ENCODE results near the gene SDCCAG8. TPM values are rescaled to one million over a fixed set of nuclear protein-coding genes. Genes with fewer than 3 reads are reported as not detected.

The SDCCAG8 gene
- total RNA-seq, 1 donor, result 42.7 TPM

GRCh38 chr1:243363832-243364231, 108.0 kb downstream of the SDCCAG8 start:
- no peak overlapping the region for H2AFZ ChIP-seq (ENCODE audit: low read length)
- DNase-seq (ENCODE audit: insufficient read length, low spot score, missing footprints), result no peak
- H4K20me1 ChIP-seq (ENCODE audit: insufficient read depth, low read length), result no peaks in the 10 kb centered on the region
- no peak overlapping the region for H3K4me2 ChIP-seq (ENCODE audit: insufficient read depth, low read length)
- H3K4me1 ChIP-seq (ENCODE audit: insufficient read depth, low read length), result no peaks in the 10 kb centered on the region
- no peak for TF ChIP-seq CTCF (IDR thresholded peaks at IDR 0.05; ENCODE audit: extremely low read depth, low read depth, low read length)
- no peaks in the 10 kb centered on the region for H3K79me2 ChIP-seq (ENCODE audit: insufficient read depth, low read length)
- no peaks in the 10 kb centered on the region for H3K27me3 ChIP-seq (ENCODE audit: insufficient read depth, low read length)
- H3K36me3 ChIP-seq (ENCODE audit: insufficient read depth, low read length), result peaks cover 8% of the 10 kb centered on the region
- no peaks in the 10 kb centered on the region for H3K9me3 ChIP-seq (ENCODE audit: low read depth, low read length)
- H3K27ac ChIP-seq (ENCODE audit: low read depth, low read length), result no peak overlapping the region
- no peak overlapping the region for H3K4me3 ChIP-seq (ENCODE audit: insufficient read depth, low read length)

GRCh38 chr1:243364330-243364729, 108.5 kb downstream of the SDCCAG8 start:
- no peak overlapping the region for H3K4me2 ChIP-seq (ENCODE audit: insufficient read depth, low read length)
- no peaks in the 10 kb centered on the region for H3K4me1 ChIP-seq (ENCODE audit: insufficient read depth, low read length)
- no peak for TF ChIP-seq CTCF (IDR thresholded peaks at IDR 0.05; ENCODE audit: extremely low read depth, low read depth, low read length)
- no peak for DNase-seq (ENCODE audit: insufficient read length, low spot score, missing footprints)
- H3K9me3 ChIP-seq (ENCODE audit: low read depth, low read length), result no peaks in the 10 kb centered on the region
- H3K27me3 ChIP-seq (ENCODE audit: insufficient read depth, low read length), result no peaks in the 10 kb centered on the region
- no peaks in the 10 kb centered on the region for H4K20me1 ChIP-seq (ENCODE audit: insufficient read depth, low read length)
- H3K27ac ChIP-seq (ENCODE audit: low read depth, low read length), result no peak overlapping the region
- H2AFZ ChIP-seq (ENCODE audit: low read length), result no peak overlapping the region
- no peak overlapping the region for H3K4me3 ChIP-seq (ENCODE audit: insufficient read depth, low read length)
- peaks cover 8% of the 10 kb centered on the region for H3K36me3 ChIP-seq (ENCODE audit: insufficient read depth, low read length)
- no peaks in the 10 kb centered on the region for H3K79me2 ChIP-seq (ENCODE audit: insufficient read depth, low read length)

- Histone ChIP-seq H3K9me3 (ENCODE audit: low read depth, low read length) (no peaks in the 10 kb centered on the region), H4K20me1 (ENCODE audit: insufficient read depth, low read length) (no peaks in the 10 kb centered on the region), H3K4me3 (ENCODE audit: insufficient read depth, low read length) (no peak overlapping the region), H3K27ac (ENCODE audit: low read depth, low read length) (no peak overlapping the region), H3K27me3 (ENCODE audit: insufficient read depth, low read length) (no peaks in the 10 kb centered on the region), H3K36me3 (ENCODE audit: insufficient read depth, low read length) (peaks cover 8% of the 10 kb centered on the region), H3K4me1 (ENCODE audit: insufficient read depth, low read length) (no peaks in the 10 kb centered on the region), H3K4me2 (ENCODE audit: insufficient read depth, low read length) (no peak overlapping the region), H3K79me2 (ENCODE audit: insufficient read depth, low read length) (no peaks in the 10 kb centered on the region), H2AFZ (ENCODE audit: low read length) (no peak overlapping the region)
- TF ChIP-seq CTCF (IDR thresholded peaks at IDR 0.05; ENCODE audit: extremely low read depth, low read depth, low read length), result no peak
- DNase-seq (ENCODE audit: insufficient read length, low spot score, missing footprints), result no peak
These were observed 109.0 kb downstream of the SDCCAG8 start for GRCh38 chr1:243364866-243365265.

- Histone ChIP-seq H3K4me2 (ENCODE audit: insufficient read depth, low read length) (no peak overlapping the region), H4K20me1 (ENCODE audit: insufficient read depth, low read length) (no peaks in the 10 kb centered on the region), H2AFZ (ENCODE audit: low read length) (no peak overlapping the region), H3K36me3 (ENCODE audit: insufficient read depth, low read length) (no peaks in the 10 kb centered on the region), H3K79me2 (ENCODE audit: insufficient read depth, low read length) (no peaks in the 10 kb centered on the region), H3K27me3 (ENCODE audit: insufficient read depth, low read length) (no peaks in the 10 kb centered on the region), H3K27ac (ENCODE audit: low read depth, low read length) (no peak overlapping the region), H3K4me3 (ENCODE audit: insufficient read depth, low read length) (no peak overlapping the region), H3K4me1 (ENCODE audit: insufficient read depth, low read length) (no peaks in the 10 kb centered on the region), H3K9me3 (ENCODE audit: low read depth, low read length) (no peaks in the 10 kb centered on the region)
- no peak for TF ChIP-seq CTCF (IDR thresholded peaks at IDR 0.05; ENCODE audit: extremely low read depth, low read depth, low read length)
- DNase-seq (ENCODE audit: insufficient read length, low spot score, missing footprints), result no peak
These were observed 111.5 kb downstream of the SDCCAG8 start for GRCh38 chr1:243367314-243367713.
